Measurements from ENCODE around the gene TBC1D3B. TPM values are rescaled to one million over a fixed set of nuclear protein-coding genes. Genes with fewer than 3 reads are reported as not detected.
"Not testable (repeated sequence)": the region's sequence is repeated elsewhere in the genome, so short reads cannot be mapped to it uniquely, and the experiment has no call there.

TBC1D3B gene
- polyA plus RNA-seq (2012; ENCODE audit: low read depth, missing spikeins) = 3.3 TPM

GRCh38 chr17:36176536-36176935, at the start of gene TBC1D3B:
TSS of gene TBC1D3B (minus strand) at chr17:36176636. CDS start at chr17:36175050, 1,586 bp downstream.
- FAIRE-seq; DNase-seq (ENCODE audit: insufficient read length, low spot score): not testable (repeated sequence)

- DNase-seq (ENCODE audit: insufficient read length, low spot score); FAIRE-seq: not testable (repeated sequence)
Measured at GRCh38 chr17:36222967-36223366, 46.5 kb upstream of the TBC1D3B start.

GRCh38 chr17:36221581-36222100, 45.2 kb upstream of the TBC1D3B start:
- not testable (repeated sequence) for DNase-seq (ENCODE audit: insufficient read length, low spot score); FAIRE-seq

GRCh38 chr17:36220737-36221580, 44.5 kb upstream of the TBC1D3B start:
- not testable (repeated sequence) for FAIRE-seq; DNase-seq (ENCODE audit: insufficient read length, low spot score)

GRCh38 chr17:36219556-36219955, 43.1 kb upstream of the TBC1D3B start:
- DNase-seq (ENCODE audit: insufficient read length, low spot score); FAIRE-seq: not testable (repeated sequence)

GRCh38 chr17:36215406-36216308, 39.2 kb upstream of the TBC1D3B start:
- FAIRE-seq; DNase-seq (ENCODE audit: insufficient read length, low spot score): not testable (repeated sequence)

GRCh38 chr17:36214918-36215317, 38.5 kb upstream of the TBC1D3B start:
- FAIRE-seq (no peak), DNase-seq (ENCODE audit: insufficient read length, low spot score) (no peak)
- TF ChIP-seq POLR2A (IDR thresholded peaks at IDR 0.05; ENCODE audit: low read depth, low read length) (no peak), SPI1 (IDR thresholded peaks at IDR 0.05; ENCODE audit: low read depth, low read length) (no peak), PAX5 (IDR thresholded peaks at IDR 0.05; ENCODE audit: insufficient read depth, low read length, severe bottlenecking) (no peak), TAF1 (IDR thresholded peaks at IDR 0.05; ENCODE audit: low read depth, low read length) (no peak), POU2F2 (IDR thresholded peaks at IDR 0.05; ENCODE audit: low read depth, low read length) (no peak), POLR2AphosphoS5 (IDR thresholded peaks at IDR 0.05; ENCODE audit: low read depth, low read length) (no peak)

GRCh38 chr17:36213695-36214094, 37.3 kb upstream of the TBC1D3B start:
- TF ChIP-seq POLR2A (IDR thresholded peaks at IDR 0.05; ENCODE audit: low read depth, low read length) (no peak), POLR2AphosphoS5 (IDR thresholded peaks at IDR 0.05; ENCODE audit: low read depth, low read length) (no peak), TAF1 (IDR thresholded peaks at IDR 0.05; ENCODE audit: low read depth, low read length) (no peak), SPI1 (IDR thresholded peaks at IDR 0.05; ENCODE audit: low read depth, low read length) (no peak), PAX5 (IDR thresholded peaks at IDR 0.05; ENCODE audit: insufficient read depth, low read length, severe bottlenecking) (no peak), POU2F2 (IDR thresholded peaks at IDR 0.05; ENCODE audit: low read depth, low read length) (no peak)
- DNase-seq (ENCODE audit: insufficient read length, low spot score) (no peak), FAIRE-seq (no peak)

GRCh38 chr17:36212966-36213365, 36.5 kb upstream of the TBC1D3B start:
- FAIRE-seq (no peak), DNase-seq (ENCODE audit: insufficient read length, low spot score) (no peak)
- no peak for TF ChIP-seq POLR2A (IDR thresholded peaks at IDR 0.05; ENCODE audit: low read depth, low read length)
- no peak for TF ChIP-seq TAF1 (IDR thresholded peaks at IDR 0.05; ENCODE audit: low read depth, low read length)
- TF ChIP-seq POLR2AphosphoS5 (IDR thresholded peaks at IDR 0.05; ENCODE audit: low read depth, low read length) = no peak
- TF ChIP-seq PAX5 (IDR thresholded peaks at IDR 0.05; ENCODE audit: insufficient read depth, low read length, severe bottlenecking) = no peak
- no peak for TF ChIP-seq SPI1 (IDR thresholded peaks at IDR 0.05; ENCODE audit: low read depth, low read length)
- no peak for TF ChIP-seq POU2F2 (IDR thresholded peaks at IDR 0.05; ENCODE audit: low read depth, low read length)

GRCh38 chr17:36212272-36212605, 35.8 kb upstream of the TBC1D3B start:
- DNase-seq (ENCODE audit: insufficient read length, low spot score) = no peak
- FAIRE-seq = no peak
- no peak for TF ChIP-seq PAX5 (IDR thresholded peaks at IDR 0.05; ENCODE audit: insufficient read depth, low read length, severe bottlenecking)
- no peak for TF ChIP-seq POU2F2 (IDR thresholded peaks at IDR 0.05; ENCODE audit: low read depth, low read length)
- no peak for TF ChIP-seq POLR2A (IDR thresholded peaks at IDR 0.05; ENCODE audit: low read depth, low read length)
- TF ChIP-seq SPI1 (IDR thresholded peaks at IDR 0.05; ENCODE audit: low read depth, low read length) = no peak
- TF ChIP-seq TAF1 (IDR thresholded peaks at IDR 0.05; ENCODE audit: low read depth, low read length) = no peak
- TF ChIP-seq POLR2AphosphoS5 (IDR thresholded peaks at IDR 0.05; ENCODE audit: low read depth, low read length) = no peak

- not testable (repeated sequence) for DNase-seq (ENCODE audit: insufficient read length, low spot score); FAIRE-seq
Measured at GRCh38 chr17:36211484-36212271, 35.2 kb upstream of the TBC1D3B start.

Data from GM12891 (cell line).